ENCODE results near the gene IGFN1.

IGFN1 gene

DNA sequence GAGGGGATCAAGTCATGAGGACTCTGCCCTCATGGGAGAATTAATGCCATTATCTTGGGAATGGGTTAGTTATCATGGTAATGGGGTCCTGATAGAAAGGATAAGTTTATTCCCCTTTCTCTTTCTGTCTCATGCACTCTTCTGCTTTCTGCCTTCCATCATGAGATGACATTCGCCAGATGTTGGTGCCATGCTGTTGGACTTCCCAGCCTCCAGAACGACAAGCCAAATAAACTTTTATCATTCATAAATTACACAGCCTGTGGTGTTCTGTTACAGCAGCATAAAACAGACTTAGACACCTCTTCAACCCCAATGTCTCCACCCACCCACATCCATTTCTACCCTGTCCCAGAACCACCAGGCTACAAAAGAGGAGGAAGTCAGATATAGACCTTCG, 11.9 kb upstream of the IGFN1 start:
- no peak for DNase-seq (ENCODE audit: low read depth)
- H3K4me3 ChIP-seq (replicated peaks; ENCODE audit: low read depth, low read length) = no peak overlapping the region
- TF ChIP-seq, protein P1, sequence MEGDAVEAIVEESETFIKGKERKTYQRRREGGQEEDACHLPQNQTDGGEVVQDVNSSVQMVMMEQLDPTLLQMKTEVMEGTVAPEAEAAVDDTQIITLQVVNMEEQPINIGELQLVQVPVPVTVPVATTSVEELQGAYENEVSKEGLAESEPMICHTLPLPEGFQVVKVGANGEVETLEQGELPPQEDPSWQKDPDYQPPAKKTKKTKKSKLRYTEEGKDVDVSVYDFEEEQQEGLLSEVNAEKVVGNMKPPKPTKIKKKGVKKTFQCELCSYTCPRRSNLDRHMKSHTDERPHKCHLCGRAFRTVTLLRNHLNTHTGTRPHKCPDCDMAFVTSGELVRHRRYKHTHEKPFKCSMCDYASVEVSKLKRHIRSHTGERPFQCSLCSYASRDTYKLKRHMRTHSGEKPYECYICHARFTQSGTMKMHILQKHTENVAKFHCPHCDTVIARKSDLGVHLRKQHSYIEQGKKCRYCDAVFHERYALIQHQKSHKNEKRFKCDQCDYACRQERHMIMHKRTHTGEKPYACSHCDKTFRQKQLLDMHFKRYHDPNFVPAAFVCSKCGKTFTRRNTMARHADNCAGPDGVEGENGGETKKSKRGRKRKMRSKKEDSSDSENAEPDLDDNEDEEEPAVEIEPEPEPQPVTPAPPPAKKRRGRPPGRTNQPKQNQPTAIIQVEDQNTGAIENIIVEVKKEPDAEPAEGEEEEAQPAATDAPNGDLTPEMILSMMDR (IDR thresholded peaks at IDR 0.05; ENCODE audit: low read length, missing control alignments) = no peak

DNA sequence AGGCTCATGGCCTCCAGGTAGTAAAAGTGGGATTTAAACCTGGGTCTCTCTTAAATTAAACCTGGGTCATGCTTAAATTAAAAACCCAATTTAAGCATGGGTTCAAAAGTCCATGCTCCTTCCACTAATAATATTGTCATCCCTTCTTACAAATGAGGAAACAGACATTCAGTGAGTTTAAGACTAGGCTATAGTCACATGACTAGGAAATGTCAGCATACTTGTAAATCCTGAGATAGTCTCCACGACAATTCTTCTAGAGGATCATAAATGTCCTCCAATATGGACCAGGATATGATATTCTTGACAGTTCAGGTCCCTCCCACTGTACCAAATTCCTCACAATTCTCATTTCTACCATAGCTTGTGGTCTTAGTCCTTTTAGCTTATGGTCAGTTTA, 10.5 kb upstream of the IGFN1 start:
- TF ChIP-seq, protein P1 (IDR thresholded peaks at IDR 0.05; ENCODE audit: low read length, missing control alignments) = no peak
- no peak for DNase-seq (ENCODE audit: low read depth)

DNA sequence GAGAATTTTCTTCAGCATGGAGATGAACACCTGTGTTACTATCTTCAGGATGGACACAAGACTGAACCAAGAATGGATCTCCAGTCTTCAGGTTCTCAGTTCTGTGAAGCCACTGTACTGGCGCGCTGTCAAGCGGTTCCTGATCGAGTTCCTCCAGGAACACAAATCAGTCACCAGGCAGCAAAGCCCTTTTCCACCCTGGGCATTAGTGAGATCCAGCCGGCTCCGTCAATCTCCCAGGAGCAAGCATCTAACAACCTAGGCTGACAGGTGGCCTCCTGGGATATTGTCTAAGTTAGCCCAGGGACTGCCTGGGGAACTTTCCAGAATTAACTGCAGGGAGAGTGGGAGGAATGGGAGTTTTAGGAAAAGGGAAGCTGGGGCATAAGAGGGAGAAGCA, 9.7 kb upstream of the IGFN1 start:
- no peak for DNase-seq (ENCODE audit: low read depth)
- H3K4me3 ChIP-seq (replicated peaks; ENCODE audit: low read depth, low read length) = no peak overlapping the region
- TF ChIP-seq, protein P1 (IDR thresholded peaks at IDR 0.05; ENCODE audit: low read length, missing control alignments) = no peak

More for the DNA sequence above, 10.5 kb upstream of the IGFN1 start:
- no peak overlapping the region for H3K4me3 ChIP-seq (replicated peaks; ENCODE audit: low read depth, low read length)

DNA sequence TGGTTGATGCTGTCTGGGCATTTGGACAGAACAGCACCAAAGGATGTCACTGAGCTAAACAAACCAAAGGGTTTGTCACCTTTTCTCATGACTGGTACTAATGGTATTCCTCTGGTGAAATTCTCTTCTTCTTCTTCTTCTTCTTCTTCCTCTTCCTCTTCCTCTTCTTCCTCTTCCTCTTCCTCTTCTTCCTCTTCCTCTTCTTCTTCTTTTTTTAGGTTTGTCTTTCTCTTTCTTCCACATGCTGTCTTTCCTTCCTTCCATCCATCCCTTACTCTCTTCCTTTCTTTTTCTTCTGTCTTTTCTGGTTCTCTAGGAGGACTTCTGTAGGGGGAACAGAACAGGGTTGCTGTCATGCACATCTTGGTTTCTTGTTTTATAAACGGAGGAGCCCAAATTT, 9.3 kb upstream of the IGFN1 start:
- no peak for DNase-seq (ENCODE audit: low read depth)
- H3K4me3 ChIP-seq (replicated peaks; ENCODE audit: low read depth, low read length) = no peak overlapping the region
- TF ChIP-seq, protein P1 (IDR thresholded peaks at IDR 0.05; ENCODE audit: low read length, missing control alignments) = no peak

DNA sequence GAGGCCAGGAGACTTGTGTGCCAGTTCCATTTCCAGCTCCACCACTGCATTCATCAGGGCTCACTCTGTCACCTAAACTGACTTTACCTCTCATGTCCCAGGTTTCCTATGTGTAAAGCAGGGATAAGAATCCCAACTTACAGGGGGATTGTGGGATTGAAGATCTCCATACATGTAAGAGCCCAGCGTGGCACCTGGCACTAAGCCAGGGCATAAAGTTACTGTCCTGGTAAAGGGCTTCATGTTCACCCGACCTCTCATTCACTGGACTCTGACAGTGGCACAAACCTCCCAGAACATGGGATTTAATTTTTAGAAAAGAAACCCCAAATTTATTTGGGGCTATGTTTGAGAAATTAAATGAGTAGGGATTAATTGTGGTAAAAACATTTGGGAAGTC, 8.9 kb upstream of the IGFN1 start:
- TF ChIP-seq, protein P1 (IDR thresholded peaks at IDR 0.05; ENCODE audit: low read length, missing control alignments) = no peak
- no peak for DNase-seq (ENCODE audit: low read depth)
- H3K4me3 ChIP-seq (replicated peaks; ENCODE audit: low read depth, low read length) = no peak overlapping the region

DNA sequence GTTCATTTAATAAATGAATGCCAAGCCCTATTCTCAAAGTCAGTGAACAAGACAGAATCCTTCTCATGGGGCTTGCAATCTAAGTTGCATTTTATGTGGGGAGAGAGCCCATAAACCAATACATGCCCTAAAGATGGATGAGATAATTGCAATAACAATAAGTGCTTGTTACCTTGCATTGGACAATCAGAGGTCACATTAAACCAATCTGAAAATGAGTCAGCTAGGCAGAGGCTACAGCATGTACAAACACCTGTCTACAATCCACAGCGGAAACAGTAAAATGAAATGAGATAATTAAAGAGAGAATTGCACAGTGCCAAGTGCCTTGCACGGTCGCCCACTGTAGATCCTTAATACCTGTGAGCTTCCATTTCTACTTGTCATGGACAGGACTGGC, 7.4 kb upstream of the IGFN1 start:
- H3K4me3 ChIP-seq (replicated peaks; ENCODE audit: low read depth, low read length) = no peak overlapping the region
- TF ChIP-seq, protein P1 (IDR thresholded peaks at IDR 0.05; ENCODE audit: low read length, missing control alignments) = no peak
- DNase-seq (ENCODE audit: low read depth) = no peak

DNA sequence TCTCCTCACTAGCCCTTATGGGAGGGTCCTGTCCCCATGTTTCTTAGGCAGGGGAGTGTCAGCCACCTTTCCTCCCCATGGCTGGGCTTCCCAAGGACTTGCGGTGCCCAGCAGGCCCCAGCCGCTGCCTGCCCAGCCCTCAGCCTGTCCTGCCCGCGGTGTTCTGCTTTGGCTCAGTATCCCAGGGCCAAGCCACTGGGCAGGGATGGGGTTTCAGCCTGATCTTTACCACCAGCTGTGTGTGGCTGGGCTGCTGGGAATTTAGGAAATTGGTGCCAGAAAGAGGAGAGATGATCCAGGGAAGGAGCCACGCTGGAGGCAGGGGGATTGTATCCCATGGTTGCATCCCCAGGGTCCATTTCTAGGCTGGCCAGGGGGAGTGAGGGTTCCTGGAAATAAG, 6.9 kb upstream of the IGFN1 start:
- TF ChIP-seq, protein P1 (IDR thresholded peaks at IDR 0.05; ENCODE audit: low read length, missing control alignments) = no peak
- H3K4me3 ChIP-seq (replicated peaks; ENCODE audit: low read depth, low read length) = no peak overlapping the region

More for the DNA sequence above, 6.9 kb upstream of the IGFN1 start:
- DNase-seq (ENCODE audit: low read depth) = no peak
